SK-N-MC (cell line): ENCODE measurements around the gene AK8.

Experiments
- EZH2 ChIP-seq: fragments of 200-600 bp; sonication (generic); IDR thresholded peaks from one replicate; pipeline ENCODE4 v1.6.1; 2017; ENCODE audit warnings: antibody characterized with exemption
- FOXP2 ChIP-seq: optimal IDR thresholded peaks from 2 replicates; pipeline ENCODE3; 2011; ENCODE audit warnings: mild to moderate bottlenecking, moderate library complexity; ENCODE audit not compliant: insufficient read depth; ENCODE audit errors: extremely low read length, control extremely low read depth
- POLR2AphosphoS5 ChIP-seq: IDR thresholded peaks from 2 replicates; pipeline ENCODE4 v1.6.1; 2012; ENCODE audit warnings: mild to moderate bottlenecking, low read depth, low read length, borderline replicate concordance

DNA sequence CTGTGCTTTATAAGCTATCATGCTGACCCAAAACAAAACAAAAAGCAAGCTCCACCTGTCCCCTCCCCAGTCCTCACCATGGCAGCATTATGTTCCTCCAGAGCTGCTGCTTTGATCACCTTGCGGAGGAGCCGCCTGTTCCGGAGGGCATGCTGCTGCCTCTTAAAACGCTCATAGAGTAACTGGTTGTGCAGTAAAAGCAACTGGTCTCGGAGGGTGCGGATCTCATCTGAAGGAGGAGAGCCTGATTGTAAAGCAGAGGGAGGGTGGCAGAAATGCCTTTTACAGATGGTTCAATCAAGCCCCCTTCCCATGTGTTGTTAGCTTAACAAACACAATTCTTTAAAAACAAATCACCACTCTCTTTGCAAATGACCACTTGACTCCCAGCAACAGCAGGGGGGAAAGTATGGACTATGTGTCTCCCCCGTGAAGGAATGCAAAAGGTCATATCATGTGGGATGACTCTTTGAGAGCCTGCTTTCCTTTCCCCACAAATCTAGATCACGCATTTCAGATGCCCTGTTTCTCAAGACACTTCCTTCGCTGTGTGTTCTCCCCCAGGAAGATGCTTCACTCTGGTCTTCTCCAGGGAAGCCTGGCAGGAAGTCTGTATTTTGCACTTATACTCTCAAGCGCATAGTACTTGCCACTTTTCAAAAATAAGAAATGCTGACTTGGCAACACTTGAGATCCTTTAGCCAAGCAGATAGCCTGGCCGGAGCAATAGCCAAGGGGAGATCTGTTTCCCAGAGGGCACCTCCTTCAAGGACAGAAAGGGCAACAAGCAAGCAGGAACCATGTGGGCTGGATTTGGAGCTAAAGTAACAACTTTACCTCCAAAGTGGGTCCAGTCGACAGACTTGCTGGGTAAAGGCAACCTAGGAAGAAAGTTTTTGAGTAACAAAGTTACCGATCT lies 25.7 kb upstream of the AK8 start:
- TF ChIP-seq EZH2: no peak
- TF ChIP-seq FOXP2: no peak
- no peak for TF ChIP-seq POLR2AphosphoS5
